T47D (cell line): ENCODE data around the gene SHISA5.
A peak's percentile ranks its signal among the peaks of the same experiment; 100 is the strongest.
"Not testable (repeated sequence)": the region's sequence is repeated elsewhere in the genome, so short reads cannot be mapped to it uniquely, and the experiment has no call there.

Experiments
- DNase-seq, 2 experiments: peaks; one replicate each; pipeline versions ENCODE4 v3.0.0 to v3.0.0-alpha.2; 2011 to 2012; ENCODE audit warnings: low read depth in 1 of 2, low spot score in 1 of 2
- JUND ChIP-seq: IDR thresholded peaks from 2 replicates; pipeline ENCODE4 v1.6.1; 2012; ENCODE audit warnings: low read depth
- in situ Hi-C: cut with HindIII; loops from 2 replicates; pipeline ENCODE4 v1.10.0; 2016; ENCODE audit warnings: low sequenced_read_pairs, low pct_unique_long_range_greater_than_20kb

SHISA5 gene

GRCh38 chr3:48486952-48487351, 17.0 kb downstream of the SHISA5 start:
- DNase-seq, result no peak
- in situ Hi-C loops, result no loop called here
- TF ChIP-seq JUND, result no peak

GRCh38 chr3:48482822-48483221, 21.2 kb downstream of the SHISA5 start:
- DNase-seq, in situ Hi-C loops: not testable (repeated sequence)

GRCh38 chr3:48480891-48481290, 23.1 kb downstream of the SHISA5 start:
- DNase-seq, in situ Hi-C loops: not testable (repeated sequence)

GRCh38 chr3:48478626-48479555, 25.1 kb downstream of the SHISA5 start:
- in situ Hi-C loops, result no loop called here
- no peak for DNase-seq
- TF ChIP-seq JUND, result no peak

GRCh38 chr3:48477959-48478520, 25.9 kb downstream of the SHISA5 start:
- in situ Hi-C loops, result no loop called here
- DNase-seq, result no peak
- no peak for TF ChIP-seq JUND

- no peak for TF ChIP-seq JUND
- DNase-seq, result no peak
- in situ Hi-C loops, result no loop called here
Observed at GRCh38 chr3:48476426-48477053, 27.4 kb downstream of the SHISA5 start.

- DNase-seq, result no peak
- no peak for TF ChIP-seq JUND
- in situ Hi-C loops, result no loop called here
Observed at GRCh38 chr3:48475188-48475587, 28.8 kb downstream of the SHISA5 start.

- TF ChIP-seq JUND, result no peak
- DNase-seq, result no peak
- in situ Hi-C loops, result no loop called here
Observed at GRCh38 chr3:48474619-48475018, 29.4 kb downstream of the SHISA5 start.

GRCh38 chr3:48474031-48474430, 29.9 kb downstream of the SHISA5 start:
- DNase-seq, in situ Hi-C loops: not testable (repeated sequence)

GRCh38 chr3:48473617-48473952, 30.4 kb downstream of the SHISA5 start:
- in situ Hi-C loops, result no loop called here
- TF ChIP-seq JUND, result no peak
- DNase-seq, result no peak

- no peak for TF ChIP-seq JUND
- in situ Hi-C loops, result no loop called here
- peak; percentile 62 to 87 for DNase-seq
Observed at GRCh38 chr3:48472923-48473616, 30.9 kb downstream of the SHISA5 start.

GRCh38 chr3:48472673-48472922, 31.4 kb downstream of the SHISA5 start:
- TF ChIP-seq JUND, result no peak
- peak in 1 of 2 experiments; percentile 18 for DNase-seq
- in situ Hi-C loops, result no loop called here

- DNase-seq, result no peak
- no peak for TF ChIP-seq JUND
- in situ Hi-C loops, result no loop called here
Observed at GRCh38 chr3:48470286-48470685, 33.7 kb downstream of the SHISA5 start.
